Activated CD4-positive, alpha-beta T cell treated with anti-CD3 and anti-CD28 coated beads for 1 hour (primary cell): ENCODE data around the gene IL20RA.
"Not testable (repeated sequence)": the region's sequence is repeated elsewhere in the genome, so short reads cannot be mapped to it uniquely, and the experiment has no call there.

ENCODE experiments used
- DNase-seq: peaks from one replicate; pipeline ENCODE4 v3.0.0-alpha.2; 2020

The IL20RA gene

DNA sequence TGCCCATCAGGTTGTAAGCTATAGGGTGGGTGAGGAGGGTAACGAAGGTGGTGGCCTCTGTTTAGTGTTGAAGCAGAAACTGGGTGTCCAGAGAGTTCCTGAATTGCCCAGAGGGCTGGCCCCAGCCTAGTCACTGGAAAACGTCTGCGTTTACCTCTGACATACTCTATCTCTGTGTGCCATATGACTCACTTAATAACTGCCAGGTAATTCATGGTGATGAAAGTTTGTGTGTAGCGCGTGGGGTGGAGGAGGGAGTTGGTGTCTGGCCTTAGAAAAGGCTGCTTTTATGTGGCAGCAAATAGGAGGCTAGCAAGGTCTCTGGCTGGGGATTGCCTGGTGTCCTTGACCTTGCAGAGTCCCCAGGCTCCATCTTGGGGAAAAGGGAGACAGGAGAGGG lies 75.3 kb downstream of the IL20RA start:
- DNase-seq: no peak

DNA sequence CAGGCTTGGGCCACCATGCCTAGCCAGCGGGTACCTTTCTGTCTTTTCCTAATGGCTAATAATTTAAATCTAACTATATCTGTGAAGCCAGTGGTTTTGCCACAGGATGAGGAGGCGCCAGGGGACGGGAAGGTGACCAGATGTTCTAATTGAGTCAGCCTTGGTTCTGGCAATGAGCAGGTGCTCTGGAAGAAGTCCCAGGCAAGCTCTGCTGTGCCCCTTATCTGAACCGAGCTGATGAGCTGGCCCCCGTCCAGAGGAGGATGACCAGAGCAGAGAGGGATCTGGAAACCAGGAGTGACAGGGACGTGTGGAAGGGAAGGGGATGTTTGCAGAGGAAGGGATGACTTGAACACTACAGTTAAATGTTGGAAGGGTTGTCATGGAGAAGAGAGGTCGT lies 75.9 kb downstream of the IL20RA start:
- DNase-seq: no peak

DNA sequence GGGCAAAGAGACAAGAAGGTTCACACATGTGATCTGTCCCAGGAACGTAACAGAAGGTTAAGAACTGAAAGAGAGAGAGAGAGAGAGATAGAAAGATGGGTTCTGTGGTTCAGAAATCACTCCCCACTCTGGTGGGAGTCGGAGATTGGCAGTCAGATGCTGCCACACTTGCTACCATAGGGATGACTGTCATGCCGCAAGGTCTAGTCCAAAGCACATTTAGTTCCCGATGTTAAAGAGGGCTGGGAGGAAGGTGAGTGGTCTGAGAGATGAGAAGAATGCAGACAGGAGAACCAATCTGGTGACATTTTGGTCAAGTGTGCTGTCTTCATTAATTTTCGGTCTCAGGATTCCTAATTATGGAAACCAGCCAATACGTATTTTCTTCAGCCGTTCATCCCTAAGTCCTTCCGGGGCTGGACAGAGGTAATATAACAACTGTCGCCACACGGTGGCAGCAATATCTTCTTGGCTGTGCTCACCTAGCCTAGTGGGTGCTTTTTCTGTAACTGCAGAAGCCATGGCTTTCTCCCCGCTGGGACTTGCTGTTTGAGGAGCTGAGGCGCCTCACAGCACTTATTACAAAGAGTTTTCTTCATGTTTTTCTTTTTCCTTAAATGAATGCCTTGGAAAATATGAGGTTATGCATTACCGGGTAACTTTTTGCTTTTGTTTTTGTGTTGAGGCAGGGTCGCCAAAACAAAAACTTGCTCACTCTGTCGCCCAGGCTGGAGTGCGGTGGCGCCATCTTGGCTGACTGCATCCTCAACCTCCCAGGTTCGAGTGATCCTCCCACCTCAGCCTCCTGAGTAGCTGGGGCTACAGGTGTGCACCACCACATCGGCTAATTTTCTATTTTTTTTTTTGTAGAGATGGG lies 76.7 kb downstream of the IL20RA start:
- DNase-seq: peak; percentile 26

DNA sequence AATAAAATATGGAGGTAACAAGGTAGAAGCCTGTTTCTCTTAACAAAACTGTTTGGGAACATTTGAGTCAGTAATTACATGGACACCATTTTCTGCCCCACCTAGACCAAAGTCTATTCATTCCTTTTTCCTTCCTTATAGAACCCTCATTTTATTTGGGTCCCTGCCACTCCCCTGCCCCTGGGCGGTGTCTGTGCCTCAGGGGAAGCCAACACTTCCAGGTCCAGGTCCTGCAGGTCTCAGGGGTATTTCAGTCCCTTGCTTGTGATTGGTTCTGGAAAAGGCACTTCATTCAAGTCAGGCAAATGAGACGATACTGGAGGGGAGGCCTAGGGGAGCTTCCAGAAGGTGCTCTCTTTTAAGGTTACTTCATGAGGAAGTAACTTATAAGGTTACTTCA lies 80.4 kb downstream of the IL20RA start:
- DNase-seq: no peak

DNA sequence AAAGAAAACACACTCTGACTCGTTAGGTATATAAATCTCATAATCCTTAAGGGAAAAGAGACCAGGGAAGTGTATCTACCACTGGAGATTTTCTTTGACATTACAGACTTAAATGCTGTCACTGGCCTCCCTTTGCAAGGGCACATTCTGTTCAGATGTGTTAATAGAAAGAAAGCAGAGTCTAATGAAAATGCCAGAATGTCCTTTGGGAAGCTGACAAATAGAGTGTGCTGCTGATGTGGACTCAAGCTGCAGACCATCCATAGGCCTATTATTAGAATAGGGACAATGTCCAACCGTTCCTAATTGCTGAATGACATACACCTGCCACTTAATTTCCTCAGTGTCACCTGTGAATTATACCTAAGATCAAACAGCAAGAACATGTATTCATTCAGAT lies 81.5 kb downstream of the IL20RA start:
- no peak for DNase-seq

DNA sequence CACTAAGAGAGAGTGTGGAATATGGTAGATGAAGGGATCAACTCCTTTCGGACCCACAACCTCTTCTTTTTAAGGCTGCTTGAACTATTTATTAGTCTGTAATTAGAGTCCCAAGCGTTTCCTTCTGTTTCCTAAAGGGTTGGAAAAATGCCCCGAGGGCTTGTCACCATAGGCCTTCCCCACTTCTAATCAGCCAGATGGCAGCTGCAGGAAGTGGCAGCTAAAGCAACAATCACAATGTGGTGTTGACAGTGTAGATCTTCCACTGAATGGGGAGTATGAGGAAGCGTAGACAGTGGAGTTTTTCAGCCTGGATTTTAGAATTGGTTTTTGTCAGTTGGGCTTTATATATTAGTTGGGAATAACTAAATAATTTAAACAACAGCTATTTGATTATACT lies 82.1 kb downstream of the IL20RA start:
- DNase-seq: no peak

DNA sequence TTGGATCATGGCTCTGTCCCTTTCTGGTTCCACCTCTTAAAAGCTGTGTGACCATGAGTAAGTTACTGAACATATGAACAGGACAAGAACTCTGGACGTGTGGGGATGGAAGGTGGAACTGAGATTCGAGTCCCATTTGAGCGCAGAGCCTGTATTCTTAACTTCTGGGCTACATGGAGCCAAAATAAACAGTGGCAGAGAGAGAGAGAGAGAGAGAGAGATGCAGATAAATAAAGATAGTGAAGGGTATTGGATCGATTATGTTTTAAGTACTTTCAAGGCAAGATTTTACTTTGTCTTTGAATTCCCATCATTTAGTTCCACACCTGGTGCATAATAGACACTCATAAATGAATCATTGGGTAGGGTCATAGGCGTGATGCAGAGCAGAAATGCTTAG lies 82.9 kb downstream of the IL20RA start:
- DNase-seq: no peak

DNA sequence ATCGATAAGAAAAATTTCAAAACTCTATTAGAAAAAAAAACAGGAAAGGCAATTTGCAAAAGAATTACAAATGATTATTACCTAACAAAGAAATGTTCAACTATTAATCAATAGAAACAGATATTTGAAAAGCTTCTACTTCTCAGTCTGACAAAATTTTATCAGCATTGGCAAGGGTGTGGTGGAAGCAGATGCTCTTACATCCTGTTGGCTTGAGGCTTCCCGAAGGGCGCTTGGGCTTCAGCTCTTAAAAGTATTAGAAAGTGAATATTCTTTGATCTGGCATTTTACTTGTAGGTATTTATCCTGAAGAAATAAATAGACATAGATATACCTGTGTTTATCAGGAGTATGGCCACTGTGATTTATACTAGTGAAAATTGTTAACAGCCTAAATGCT lies 84.0 kb downstream of the IL20RA start:
- no peak for DNase-seq

DNA sequence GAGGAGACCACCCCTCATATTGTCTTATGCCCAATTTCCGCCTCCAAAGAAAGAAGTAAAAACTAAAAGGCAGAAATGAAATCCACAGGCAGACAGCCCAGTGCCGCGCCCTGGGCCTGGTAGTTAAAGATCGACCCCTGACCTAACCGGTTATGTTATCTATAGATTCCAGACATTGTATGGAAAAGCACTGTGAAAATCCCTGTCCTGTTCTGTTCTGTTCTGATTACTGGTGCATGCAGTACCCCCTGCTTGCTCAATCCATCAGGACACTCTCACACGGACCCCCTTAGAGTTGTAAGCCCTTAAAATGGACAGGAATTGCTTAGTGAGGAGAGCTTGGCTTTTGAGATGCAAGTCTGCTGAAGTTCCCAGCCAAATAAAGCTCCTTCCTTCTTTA lies 84.8 kb downstream of the IL20RA start:
- not testable (repeated sequence) for DNase-seq

DNA sequence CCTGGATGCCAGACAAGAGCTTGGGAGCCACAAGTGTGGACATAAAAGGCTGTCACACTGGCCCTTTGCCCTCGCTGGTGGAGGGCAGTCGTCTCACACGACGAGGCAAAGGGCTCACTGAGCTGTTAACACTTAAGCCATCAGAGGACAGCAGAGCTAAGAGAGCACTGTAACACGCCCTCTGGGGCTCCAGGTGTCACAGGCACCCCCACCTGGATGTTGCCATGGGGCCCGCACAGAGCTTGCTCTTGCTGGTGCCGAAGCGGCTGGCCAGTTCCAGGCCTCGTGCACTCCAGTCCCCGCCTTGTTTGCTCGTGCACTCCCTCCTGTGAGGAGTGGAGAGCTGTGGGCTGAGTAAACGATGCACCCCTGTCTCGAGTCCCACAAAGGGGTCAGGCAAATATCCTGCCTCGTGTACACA lies 85.3 kb downstream of the IL20RA start:
- no peak for DNase-seq

DNA sequence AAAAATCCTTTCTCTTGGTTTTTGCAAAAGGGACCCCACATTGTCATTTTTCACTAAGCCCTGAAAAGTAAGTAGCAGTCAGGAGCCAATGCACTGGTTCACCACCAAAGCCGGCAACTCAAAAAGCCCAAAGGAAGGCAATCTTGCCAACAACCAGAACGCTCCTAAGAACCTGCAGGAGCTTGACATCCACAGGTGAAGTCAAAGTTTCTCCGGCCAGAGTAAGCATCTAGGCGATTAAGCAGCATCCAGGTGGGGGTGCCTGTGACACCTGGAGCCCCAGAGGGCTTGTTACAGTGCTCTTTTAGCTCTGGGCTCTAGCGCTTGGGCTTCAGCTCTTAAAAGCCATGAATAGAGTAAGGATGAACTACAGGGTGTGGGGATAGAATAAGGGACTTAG lies 86.6 kb downstream of the IL20RA start:
- no peak for DNase-seq

DNA sequence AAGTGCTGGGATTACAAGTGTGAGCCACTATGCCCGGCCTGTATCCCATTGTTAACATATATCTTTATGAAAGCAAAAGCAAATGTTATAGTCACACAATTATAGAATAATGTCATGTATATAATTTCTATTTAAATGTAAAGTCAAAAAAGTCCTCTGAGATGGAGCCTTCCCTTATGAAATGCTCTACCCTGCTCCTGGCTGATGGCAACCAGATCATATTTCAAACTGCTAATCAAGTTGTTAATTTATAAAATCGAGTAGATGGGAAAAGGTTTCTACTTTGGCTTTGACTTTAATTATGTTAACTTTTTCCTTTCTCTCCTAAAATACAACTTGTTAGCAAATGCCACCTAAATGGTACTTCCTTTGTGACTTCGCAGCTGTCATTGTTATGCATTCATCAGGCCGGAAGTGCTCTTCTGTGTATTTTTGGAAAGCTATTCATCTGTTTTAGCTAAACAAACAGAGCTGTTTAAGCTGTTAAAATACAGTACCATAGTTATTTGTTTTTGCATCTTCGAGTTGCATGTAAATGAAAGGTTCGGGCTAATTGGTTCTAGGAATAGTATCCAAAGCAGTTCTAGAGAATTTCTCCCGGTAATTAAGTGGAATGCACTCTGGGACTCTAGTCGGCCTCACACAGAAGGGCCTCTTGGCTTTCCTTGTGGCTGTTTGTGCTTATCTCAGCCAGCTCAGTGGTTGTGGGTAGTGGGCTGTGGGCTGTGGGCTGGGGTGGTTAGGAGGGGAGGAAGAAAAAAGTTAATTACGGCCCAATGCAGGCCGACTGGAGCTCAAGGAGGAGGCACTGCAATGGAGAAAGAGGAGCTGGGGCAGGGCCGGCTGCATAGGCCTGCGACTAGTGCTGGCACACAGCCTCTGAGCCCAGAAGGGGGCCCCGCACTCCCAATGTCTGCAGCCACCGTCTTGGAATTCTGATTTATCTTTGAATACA lies 87.9 kb downstream of the IL20RA start:
- DNase-seq: no peak

DNA sequence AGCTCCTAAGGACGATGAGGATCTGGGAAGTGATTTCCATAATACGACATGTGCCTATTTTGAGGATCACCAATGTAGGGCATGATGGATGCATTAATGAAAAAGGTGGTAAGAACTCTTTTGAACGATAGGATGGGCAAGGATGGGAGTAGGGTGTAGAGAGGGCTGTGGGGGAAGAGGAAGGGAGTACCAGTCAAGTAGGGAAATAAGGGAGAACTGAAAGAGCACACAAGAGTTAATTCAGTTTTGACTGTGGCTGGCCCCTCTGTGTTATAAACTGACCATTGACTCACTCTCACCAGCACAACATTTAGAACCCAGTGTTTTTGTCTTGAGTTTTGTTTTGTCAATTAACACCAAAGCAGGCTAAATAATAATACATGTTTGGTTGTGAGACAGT lies 89.6 kb downstream of the IL20RA start:
- no peak for DNase-seq

DNA sequence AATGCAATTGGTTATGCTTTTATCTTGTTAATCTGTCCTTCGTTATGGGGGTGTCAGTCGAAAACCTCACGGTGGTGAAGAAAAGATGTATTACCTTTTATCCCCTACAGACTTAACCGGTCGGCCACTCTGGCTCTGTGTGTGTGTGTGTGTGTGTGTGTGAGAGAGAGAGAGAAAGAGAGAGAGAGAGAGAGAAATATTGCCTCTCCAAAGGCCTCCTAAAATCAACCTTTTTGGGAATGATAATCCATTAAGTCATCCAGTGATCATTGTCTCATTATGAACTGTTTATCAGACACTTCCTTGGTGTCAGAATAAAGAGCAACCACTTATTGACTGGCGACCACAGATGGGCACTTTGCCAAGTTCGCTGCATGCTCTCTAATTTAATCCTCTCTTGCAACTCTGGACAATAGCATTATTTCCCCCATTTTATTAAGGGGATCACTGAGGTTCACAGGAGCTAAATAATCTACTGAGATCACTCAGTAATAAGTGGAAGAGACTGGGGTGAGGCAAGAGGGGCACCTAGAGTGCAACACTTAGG lies 92.0 kb downstream of the IL20RA start:
- DNase-seq: no peak

DNA sequence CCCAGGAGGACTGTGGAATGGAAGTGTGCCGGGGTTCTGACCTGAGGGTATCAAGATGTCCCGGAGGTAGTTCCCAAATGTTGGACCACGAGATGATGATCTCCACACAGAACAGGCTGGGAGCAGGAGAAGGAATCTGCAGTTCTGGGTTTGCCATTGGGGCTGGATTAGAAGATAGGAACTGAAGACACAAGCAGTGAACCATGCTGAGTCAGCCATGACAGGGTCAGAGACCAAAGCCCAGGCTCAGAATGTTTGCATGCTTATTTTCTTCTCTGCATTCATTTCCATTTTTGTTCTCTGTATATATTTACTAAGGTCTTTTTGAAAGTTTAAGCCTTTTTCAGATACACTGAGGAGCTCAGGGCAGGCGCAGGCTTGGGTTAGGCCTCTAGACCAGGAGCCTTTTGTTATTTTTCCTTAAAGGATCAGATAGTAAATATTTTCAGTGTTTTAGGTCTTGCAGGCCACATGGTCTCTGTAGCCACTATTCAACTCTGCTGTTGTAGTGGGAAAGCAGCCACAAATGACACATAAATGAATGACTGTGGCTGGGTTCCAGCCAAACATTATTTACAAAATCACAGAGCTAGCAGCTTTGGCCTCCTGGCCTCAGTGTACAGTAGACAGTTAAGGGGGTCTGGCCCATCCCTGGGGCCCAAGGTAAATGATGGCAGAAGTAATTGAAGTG lies 94.2 kb downstream of the IL20RA start:
- DNase-seq: no peak
